Hepatocyte (in vitro differentiated cells): Measurements from ENCODE around the gene IL13RA2.

Experiments used
- EZH2phosphoT487 ChIP-seq: fragments of 200-600 bp; sonication (generic); IDR thresholded peaks from one replicate; pipeline ENCODE4 v1.6.1; 2018; ENCODE audit warnings: antibody characterized with exemption, mild to moderate bottlenecking, low read depth, moderate library complexity; ENCODE audit not compliant: unreplicated experiment, severe bottlenecking
- TF ChIP-seq, protein P1 (sequence below): fragments of 200-600 bp; sonication (generic); IDR thresholded peaks from 2 replicates; pipeline ENCODE4 v1.5.1; 2016; ENCODE audit warnings: antibody characterized with exemption, mild to moderate bottlenecking; ENCODE audit not compliant: poor library complexity

DNA sequence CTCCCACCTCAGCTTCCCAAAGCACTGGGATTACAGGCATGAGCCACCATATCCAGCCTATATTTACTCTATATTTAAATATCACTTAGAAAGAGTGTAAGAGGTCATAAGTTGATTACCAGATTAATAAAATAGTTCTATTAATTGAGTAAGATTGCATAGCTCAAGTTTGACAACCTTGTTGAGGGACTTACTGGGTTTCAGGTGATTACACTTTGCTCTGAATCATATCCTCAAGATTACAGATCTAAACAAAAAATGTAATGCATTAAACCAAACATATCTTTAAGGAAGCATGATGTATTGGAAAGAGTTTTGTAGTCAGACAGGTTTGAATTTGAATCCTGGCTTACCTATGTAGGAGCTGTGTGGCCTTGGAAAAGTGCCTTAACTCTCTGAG is 47.9 kb upstream of the IL13RA2 start:
- TF ChIP-seq, protein P1, sequence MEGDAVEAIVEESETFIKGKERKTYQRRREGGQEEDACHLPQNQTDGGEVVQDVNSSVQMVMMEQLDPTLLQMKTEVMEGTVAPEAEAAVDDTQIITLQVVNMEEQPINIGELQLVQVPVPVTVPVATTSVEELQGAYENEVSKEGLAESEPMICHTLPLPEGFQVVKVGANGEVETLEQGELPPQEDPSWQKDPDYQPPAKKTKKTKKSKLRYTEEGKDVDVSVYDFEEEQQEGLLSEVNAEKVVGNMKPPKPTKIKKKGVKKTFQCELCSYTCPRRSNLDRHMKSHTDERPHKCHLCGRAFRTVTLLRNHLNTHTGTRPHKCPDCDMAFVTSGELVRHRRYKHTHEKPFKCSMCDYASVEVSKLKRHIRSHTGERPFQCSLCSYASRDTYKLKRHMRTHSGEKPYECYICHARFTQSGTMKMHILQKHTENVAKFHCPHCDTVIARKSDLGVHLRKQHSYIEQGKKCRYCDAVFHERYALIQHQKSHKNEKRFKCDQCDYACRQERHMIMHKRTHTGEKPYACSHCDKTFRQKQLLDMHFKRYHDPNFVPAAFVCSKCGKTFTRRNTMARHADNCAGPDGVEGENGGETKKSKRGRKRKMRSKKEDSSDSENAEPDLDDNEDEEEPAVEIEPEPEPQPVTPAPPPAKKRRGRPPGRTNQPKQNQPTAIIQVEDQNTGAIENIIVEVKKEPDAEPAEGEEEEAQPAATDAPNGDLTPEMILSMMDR, result no peak
- TF ChIP-seq EZH2phosphoT487, result no peak
